ENCODE results near the gene CHN2.

GRCh38 chr7:29468196-29468595 is 273.6 kb downstream of the CHN2 start:
- TF ChIP-seq CTCF (IDR thresholded peaks at IDR 0.05) (no peak), POLR2AphosphoS5 (IDR thresholded peaks at IDR 0.05; ENCODE audit: low read depth, low read length) (no peak)

Measured in Panc1 (cell line).